ENCODE results near the gene PFDN5. TPM values are rescaled to one million over a fixed set of nuclear protein-coding genes. Genes with fewer than 3 reads are reported as not detected.

PFDN5 gene
- total and polyA plus RNA-seq, 9 of the 15 experiments (the other 6 are each of a cell fraction or from before 2014, with no cell fraction given), result 361 to 1,636 (median 742) TPM

- TF ChIP-seq SIN3A (IDR thresholded peaks at IDR 0.05; ENCODE audit: borderline replicate concordance in 2 of 2, control insufficient read depth in 1 of 2, low read depth in 2 of 2, low read length in 2 of 2) (peak in 1 of 2 experiments; percentile 96; a peak in 3 of 4 replicates), CGGBP1 (CRISPR knock-in tag; IDR thresholded peaks at IDR 0.05) (no peak), SNIP1 (IDR thresholded peaks at IDR 0.05; ENCODE audit: low read depth) (no peak), NKRF (IDR thresholded peaks at IDR 0.05; ENCODE audit: borderline replicate concordance) (peak; percentile 92), THAP12 (CRISPR knock-in tag; IDR thresholded peaks at IDR 0.05) (peak; percentile 31; the same call in 1 of the 2 replicates), ZFP36 (IDR thresholded peaks at IDR 0.05; ENCODE audit: low read depth, low read length, partially characterized antibody) (peak; percentile 55), BCLAF1 (IDR thresholded peaks at IDR 0.05; ENCODE audit: borderline replicate concordance in 1 of 2, control insufficient read depth in 1 of 2, low read depth in 2 of 2, low read length in 1 of 2) (0 out of 4 replicates have a peak, but pooled peaks of 1 of the 2 experiments have one; percentile 20), ZNF57 (CRISPR knock-in tag; IDR thresholded peaks at IDR 0.05) (no peak), ELF2 (CRISPR knock-in tag; IDR thresholded peaks at IDR 0.05) (peak; percentile 90), CREB3 (tag; conservative IDR thresholded peaks at IDR 0.05; ENCODE audit: low read depth) (no peak), MCM5 (IDR thresholded peaks at IDR 0.05; ENCODE audit: low read depth) (no peak), ETV1 (tag; conservative IDR thresholded peaks at IDR 0.05; ENCODE audit: low read depth) (peak; percentile 65), CBFA2T2 (conservative IDR thresholded peaks at IDR 0.05) (peak; percentile 64), NFRKB (IDR thresholded peaks at IDR 0.05; ENCODE audit: low read depth) (peak; percentile 64; the same call in 1 of the 2 replicates), ZNF311 (CRISPR knock-in tag; IDR thresholded peaks at IDR 0.05) (no peak), PTRF (tag; IDR thresholded peaks at IDR 0.05) (no peak)
Measured at GRCh38 chr12:53251477-53252348, 43.6 kb upstream of the PFDN5 start (continued).

Data from K562 (cell line).